Stimulated activated CD8-positive, alpha-beta memory T cell treated with anti-CD3 and anti-CD28 coated beads, Interleukin-4, amount 100 ng/mL, for 24 hours (primary cell): ENCODE data around the gene LRP1B.

Source experiments
- DNase-seq: peaks from one replicate; pipeline ENCODE4 v3.0.0-alpha.2; 2020; ENCODE audit warnings: low read depth

The LRP1B gene

GRCh38 chr2:142040556-142040955 is 90.3 kb downstream of the LRP1B start:
- DNase-seq: no peak

DNA sequence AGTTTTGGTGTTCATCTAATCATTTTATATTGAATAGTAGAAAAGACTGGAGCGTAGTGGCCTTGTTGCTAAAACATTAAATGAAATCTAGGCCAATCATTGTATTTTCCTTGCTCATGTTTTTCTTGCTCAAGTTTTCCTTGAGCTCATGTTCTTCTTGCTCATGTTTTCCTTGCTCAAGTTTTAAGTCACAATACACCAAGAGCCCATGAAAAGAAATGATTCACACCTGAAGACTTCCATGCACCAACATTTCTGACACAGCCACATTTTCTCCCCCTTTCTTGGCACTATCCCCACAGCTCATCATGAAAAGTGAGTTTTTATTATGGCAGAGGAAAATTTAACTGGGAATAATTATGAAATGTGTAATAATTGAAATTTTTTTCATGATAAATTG is 92.0 kb downstream of the LRP1B start:
- no peak for DNase-seq

GRCh38 chr2:142037744-142038143 is 93.1 kb downstream of the LRP1B start:
- no peak for DNase-seq

- no peak for DNase-seq
These were observed 93.8 kb downstream of the LRP1B start for GRCh38 chr2:142037066-142037465.

DNA sequence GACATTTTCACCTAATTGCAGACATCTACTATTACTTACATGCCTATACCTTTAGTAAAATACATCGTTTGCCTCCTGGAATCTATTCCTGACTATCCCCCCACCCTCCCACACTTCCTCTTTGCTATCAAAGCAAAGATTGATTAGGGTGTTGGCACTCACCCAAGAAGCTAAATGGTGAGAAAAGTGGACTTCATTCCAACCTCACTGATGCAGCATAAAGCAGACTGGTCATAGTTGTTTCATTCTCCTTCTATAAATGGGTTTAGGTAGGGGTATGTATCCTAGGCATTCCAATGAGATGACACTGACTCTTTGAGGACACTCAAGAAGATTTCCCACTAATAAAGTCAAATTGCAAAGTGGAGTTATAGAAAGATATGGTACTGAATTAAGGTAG is 97.4 kb downstream of the LRP1B start:
- DNase-seq: no peak

DNA sequence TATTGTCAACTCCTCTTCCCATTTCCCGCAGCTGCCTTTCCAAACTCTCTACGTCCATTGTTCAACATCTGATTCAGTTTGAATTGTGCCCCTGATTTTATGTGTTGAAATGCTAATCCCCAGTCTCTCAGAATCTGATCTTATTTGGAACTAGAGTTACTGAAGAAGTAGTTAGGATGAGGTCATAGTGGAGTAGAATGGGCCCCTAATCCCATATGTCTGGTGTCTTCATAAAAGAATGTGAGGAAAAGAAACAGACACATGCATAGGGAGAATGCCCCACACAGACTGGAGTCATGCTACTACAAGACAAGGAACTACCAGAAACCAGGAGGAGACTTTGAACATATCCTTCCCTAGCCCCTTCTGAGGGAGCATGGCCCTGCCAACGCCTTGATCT is 99.2 kb downstream of the LRP1B start:
- no peak for DNase-seq

GRCh38 chr2:142030735-142031134 is 100.1 kb downstream of the LRP1B start:
- no peak for DNase-seq

- DNase-seq: no peak
These were observed 100.8 kb downstream of the LRP1B start for GRCh38 chr2:142029974-142030373.

DNA sequence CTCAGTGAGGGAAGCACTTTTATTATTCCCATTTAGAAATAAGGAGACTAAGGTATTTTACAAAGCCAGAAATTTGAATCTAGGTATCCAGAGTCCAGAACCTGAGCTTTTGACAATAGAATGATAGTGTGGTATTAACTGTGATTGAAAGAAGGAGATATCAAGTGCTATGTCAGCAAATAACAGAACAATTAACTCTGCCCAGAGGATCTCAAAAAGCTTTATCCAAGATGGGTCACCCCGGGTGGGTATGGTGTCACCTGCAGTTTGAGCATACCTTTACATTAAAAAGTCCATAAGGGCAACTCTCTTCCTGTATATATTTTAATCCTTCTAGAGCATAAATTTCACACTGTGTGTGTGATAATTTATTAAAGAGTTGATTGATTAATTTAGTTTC is 105.4 kb downstream of the LRP1B start:
- DNase-seq: no peak

DNA sequence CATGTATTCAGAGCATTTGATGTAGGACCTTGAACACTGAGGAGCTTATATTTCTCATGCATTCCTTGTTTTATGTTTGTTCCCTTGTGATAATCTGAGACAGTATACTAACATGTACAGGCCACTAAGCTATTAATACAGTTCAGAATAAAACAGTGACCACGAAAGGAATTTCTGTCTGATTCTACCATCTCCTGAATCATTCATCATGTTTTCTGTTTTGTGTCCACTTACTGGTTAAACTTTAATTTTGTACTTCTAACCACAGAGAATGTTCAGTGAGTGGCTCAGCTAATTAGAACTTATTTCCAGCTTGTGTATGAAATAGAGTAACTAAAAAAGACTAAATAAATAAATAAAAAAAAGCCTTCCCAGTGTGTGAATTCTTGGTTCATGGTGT is 110.4 kb downstream of the LRP1B start:
- DNase-seq: no peak

DNA sequence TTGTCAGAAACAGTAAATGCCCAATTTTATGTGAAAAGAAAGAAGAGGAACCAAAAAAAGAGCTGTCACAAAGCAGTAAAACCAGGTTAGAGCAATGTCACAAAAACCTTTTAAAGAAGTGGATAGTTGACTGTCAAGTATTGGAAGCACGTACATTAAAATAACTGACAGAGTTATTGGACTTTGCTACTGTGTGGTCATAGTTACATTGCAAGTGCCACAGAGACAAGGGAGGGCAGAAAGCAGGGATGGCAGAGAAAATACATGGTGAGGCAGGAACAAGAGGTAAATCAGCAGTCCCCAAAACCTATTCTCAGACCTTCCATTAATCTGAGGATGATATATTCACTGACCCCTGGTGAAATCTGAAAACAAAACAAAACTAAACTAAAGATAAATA is 116.3 kb downstream of the LRP1B start:
- no peak for DNase-seq

GRCh38 chr2:142012797-142013196 is 118.0 kb downstream of the LRP1B start:
- DNase-seq: no peak

- no peak for DNase-seq
These were observed 120.1 kb downstream of the LRP1B start for GRCh38 chr2:142010477-142011270.

DNA sequence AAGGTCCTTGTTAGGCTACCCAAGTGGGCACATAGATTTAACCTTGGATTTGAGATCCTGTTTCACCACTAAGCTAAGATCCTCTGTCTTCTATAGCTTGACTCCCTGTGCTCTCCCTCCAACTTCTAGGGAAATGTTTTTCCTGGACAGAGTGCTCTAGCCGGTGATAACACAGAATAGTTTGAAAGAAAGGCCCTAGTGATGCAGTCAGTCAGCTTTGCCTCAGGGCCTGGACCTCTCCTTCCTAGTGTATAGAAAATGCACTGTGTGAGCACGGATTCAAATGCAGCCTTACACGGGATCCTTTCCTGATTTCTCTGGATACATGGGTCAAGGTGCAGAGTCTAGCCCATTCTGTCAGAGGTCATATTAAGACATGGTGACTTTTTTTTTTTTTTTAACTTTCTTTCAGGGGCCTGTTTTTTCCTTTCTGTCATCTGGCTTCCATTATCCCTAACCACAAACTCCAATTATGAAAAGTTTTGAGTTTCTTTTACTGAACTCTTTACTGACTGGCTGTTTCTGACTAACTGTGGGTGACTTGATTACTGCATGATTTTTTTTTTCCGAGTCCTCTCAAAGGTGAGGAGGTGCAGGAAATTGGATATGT is 122.6 kb downstream of the LRP1B start:
- DNase-seq: no peak

DNA sequence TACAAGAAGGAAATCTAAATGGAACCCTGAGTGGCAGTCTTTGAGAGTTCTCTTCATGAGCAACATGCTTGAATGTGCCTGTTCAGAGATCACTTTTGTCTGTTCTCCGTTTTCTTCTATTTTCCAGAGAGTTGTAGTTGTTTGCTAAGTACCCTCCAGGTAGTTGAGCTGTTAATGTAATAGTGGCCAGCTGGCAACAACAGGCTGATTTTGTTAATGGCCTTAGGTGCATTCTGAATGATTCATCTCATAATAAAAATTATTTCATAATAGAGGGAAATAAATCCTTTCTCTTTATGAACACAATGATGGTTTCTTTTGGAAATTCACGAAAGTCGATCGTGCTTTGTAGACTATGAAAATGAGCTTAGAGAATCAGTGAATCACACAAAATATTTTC is 136.8 kb downstream of the LRP1B start:
- no peak for DNase-seq

GRCh38 chr2:141992695-141993094 is 138.1 kb downstream of the LRP1B start:
- no peak for DNase-seq

GRCh38 chr2:141968433-141968832 is 162.4 kb downstream of the LRP1B start:
- DNase-seq: no peak

- DNase-seq: no peak
These were observed 162.8 kb downstream of the LRP1B start for GRCh38 chr2:141967980-141968379.

DNA sequence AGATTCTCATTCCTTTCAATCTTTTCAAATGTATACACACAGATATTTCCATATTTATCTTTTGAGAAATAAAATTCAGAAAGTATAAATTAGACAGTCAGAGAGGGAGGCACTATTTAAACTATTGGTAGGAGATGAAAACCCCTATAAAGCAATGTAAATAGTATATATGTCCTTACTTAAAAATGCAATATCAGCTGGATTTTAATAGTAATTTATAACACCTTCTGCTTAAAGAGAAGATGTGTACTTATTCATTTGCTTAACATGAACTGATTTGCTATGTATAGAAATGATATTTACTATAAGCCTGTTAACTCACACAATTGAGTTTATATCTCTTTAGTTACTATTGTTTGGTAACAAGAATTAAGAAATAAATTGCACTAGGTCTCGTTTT is 163.3 kb downstream of the LRP1B start:
- no peak for DNase-seq

DNA sequence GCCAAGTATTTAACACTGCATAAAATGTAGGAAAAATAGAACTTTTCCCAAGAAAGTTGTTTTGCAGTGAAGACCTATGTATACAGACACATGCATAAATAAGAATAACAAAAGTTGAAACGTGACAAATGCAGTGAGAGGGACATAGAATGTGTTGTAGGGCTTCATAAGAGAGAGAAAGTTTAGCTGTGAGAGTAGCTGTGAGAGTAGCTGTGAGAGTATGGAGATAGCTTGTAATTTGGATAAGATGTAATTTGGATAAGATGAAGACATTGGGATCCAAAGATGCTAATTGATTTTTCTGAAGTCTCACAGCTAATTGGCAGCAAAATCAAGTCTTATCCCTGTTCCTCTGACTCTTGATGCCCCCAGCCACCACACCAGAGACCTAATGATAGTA is 170.9 kb downstream of the LRP1B start:
- DNase-seq: no peak

GRCh38 chr2:141959016-141959415 is 171.8 kb downstream of the LRP1B start:
- no peak for DNase-seq

- DNase-seq: no peak
These were observed 172.9 kb downstream of the LRP1B start for GRCh38 chr2:141957827-141958450.

GRCh38 chr2:141957321-141957720 is 173.5 kb downstream of the LRP1B start:
- no peak for DNase-seq
